OCI-LY3 (cell line): Measurements from ENCODE around the gene BTG1.

Experiments used
- EZH2phosphoT487 ChIP-seq: fragments of 200-600 bp; shearing (Covaris generic); IDR thresholded peaks from 2 replicates; pipeline ENCODE4 v1.6.1; 2018; ENCODE audit warnings: antibody characterized with exemption, mixed run types, low read depth
- TF ChIP-seq, protein P1 (sequence below): fragments of 200-600, 300-600 bp; sonication (generic); IDR thresholded peaks from 2 replicates; pipeline ENCODE4 v1.5.1; 2014; ENCODE audit warnings: antibody characterized with exemption, low read length, low read depth

DNA sequence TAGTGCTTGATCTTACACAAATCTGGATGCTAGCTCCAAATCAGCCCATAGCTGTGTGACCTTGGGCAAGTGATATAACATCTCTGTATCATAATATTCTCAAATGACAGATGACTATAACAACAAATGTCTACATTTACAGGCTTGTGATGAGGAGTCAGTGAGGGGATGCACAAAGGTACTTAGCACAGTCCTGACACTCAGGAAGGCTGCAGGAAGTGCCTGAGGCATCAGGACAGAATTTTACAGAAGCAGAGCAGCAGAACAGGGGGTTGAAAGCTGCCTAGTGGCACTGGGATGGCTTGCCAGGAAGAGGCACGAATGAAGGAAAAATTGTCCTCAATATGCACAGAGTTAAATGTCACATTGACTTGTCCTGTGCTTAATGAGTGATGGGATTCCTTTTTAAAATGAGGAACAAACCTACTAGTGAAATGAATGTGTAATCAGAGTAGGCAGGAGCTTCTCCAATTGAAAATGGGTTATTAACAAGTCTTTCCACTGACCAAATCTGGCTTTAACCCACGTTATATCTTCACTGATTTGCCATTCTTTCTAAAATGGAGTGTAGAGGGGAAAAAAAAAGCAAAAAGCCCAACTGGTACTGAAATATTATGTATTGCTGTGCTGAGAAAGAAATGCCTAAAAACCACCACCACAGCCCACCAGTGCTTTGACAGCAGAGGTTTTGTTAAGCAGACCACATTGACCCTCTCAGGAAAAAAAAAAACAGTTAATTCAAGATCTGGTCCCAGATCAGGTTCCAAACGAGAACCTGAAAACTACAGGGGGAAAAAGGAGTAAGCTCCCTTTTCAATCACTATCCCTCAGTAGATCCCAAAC is 11.6 kb downstream of the BTG1 start:
- TF ChIP-seq, protein P1, sequence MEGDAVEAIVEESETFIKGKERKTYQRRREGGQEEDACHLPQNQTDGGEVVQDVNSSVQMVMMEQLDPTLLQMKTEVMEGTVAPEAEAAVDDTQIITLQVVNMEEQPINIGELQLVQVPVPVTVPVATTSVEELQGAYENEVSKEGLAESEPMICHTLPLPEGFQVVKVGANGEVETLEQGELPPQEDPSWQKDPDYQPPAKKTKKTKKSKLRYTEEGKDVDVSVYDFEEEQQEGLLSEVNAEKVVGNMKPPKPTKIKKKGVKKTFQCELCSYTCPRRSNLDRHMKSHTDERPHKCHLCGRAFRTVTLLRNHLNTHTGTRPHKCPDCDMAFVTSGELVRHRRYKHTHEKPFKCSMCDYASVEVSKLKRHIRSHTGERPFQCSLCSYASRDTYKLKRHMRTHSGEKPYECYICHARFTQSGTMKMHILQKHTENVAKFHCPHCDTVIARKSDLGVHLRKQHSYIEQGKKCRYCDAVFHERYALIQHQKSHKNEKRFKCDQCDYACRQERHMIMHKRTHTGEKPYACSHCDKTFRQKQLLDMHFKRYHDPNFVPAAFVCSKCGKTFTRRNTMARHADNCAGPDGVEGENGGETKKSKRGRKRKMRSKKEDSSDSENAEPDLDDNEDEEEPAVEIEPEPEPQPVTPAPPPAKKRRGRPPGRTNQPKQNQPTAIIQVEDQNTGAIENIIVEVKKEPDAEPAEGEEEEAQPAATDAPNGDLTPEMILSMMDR: no peak
- TF ChIP-seq EZH2phosphoT487: no peak
